Erythroblast (primary cell): ENCODE results near the gene RGS7.

Source experiments
- GATA1 ChIP-seq: IDR thresholded peaks from 2 replicates; pipeline ENCODE4 v1.6.1; 2011; ENCODE audit warnings: low read depth, mild to moderate bottlenecking, control low read depth, low read length, moderate library complexity
- POLR2A ChIP-seq: IDR thresholded peaks from 2 replicates; pipeline ENCODE4 v1.6.1; 2011; ENCODE audit warnings: mild to moderate bottlenecking, low read length

DNA sequence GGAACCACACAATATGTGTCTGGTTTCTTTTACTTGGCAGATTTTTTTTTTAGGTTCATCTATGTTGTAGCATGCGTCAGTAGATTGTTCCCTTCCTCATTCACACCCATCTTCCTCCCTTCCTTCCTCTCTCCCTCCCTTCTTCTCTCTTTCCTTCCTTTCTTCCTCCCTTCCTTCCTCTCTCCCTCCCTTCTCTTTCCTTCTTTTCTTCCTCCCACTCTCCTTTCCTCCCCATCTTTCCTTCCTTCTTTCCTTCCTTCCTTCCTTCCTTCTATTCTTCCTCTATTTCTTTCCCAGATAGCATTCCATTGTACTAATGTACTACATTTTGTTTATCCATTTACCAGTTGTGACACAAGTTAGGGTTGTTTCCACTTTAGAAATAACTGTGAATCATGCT, 218.0 kb downstream of the RGS7 start:
- TF ChIP-seq POLR2A: no peak
- no peak for TF ChIP-seq GATA1
